CD1c-positive myeloid dendritic cell (primary cell): ENCODE data around the gene SHF.

ENCODE experiments used
- DNase-seq: peaks from one replicate; pipeline ENCODE4 v3.0.0-alpha.2; 2016; ENCODE audit errors: extremely low spot score

The SHF gene

GRCh38 chr15:45126535-45127158 lies 61.1 kb downstream of the SHF start:
- DNase-seq, result peak; percentile 63

- no peak for DNase-seq
Observed at GRCh38 chr15:45123397-45123796, 64.4 kb downstream of the SHF start.

GRCh38 chr15:45122719-45123118 lies 65.0 kb downstream of the SHF start:
- DNase-seq, result no peak

GRCh38 chr15:45121706-45122417 lies 65.9 kb downstream of the SHF start:
- peak; percentile 68 for DNase-seq

- DNase-seq, result no peak
Observed at GRCh38 chr15:45121020-45121419, 66.7 kb downstream of the SHF start.

DNA sequence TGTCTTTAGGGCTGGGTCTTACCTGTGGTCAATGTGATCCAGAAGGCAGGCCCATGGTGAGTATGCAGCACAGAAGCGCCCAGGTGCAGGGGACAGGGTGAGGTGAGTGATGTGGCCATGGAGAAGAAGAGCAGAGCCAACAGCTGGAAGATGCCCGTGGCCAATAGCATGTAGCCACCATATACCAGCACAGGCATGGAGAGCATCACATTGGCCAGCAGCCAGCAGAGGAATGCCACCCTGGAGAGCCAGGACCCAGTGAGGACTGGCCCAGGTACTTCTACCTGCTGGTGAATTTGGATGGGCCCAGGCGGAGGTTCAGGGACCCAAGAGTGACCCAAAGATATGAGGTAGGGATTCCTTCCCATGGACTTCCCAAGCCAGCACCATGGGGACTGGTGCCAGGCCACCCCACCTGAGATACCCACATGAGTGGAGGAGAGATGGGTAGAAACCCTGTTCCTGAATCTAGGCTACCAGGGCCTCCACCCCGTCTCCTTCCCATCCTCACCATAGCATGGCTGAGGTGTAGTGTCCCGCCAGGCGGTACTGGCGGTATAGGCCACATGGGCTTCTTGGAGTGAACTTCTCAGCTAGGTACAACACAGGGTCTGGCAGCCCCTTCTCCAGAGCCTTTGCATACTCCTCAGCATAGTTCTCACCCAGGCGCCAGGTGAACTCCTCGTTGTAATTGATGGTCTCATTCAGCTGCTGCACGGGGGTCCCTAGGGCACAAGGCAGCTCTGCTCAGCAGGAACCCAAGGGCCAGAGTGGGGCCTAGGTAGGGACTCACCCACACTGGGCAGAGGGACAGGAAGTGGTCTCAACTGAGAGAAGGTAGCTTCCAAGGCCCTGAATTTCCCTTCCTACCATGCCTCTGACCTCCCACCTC lies 67.4 kb downstream of the SHF start:
- DNase-seq, result no peak

DNA sequence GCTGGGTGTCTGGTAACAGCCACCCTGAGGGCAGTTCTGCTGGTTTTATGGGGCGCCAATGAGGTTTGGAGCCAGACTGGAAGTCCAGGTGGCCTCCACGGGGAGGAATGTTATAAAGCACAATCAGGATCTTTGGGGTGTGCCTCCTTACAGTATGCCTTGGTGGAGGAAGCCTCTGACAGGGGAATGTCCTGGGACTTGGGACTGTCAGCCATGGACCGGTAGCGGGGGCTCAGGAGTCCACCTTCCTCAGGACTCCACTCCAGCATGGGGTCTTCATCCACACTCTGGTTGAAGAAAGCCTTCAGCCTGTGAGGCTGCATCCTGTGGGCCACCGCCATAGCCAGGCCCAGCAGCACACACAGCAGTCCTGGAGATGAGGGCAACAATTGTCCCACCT lies 68.8 kb downstream of the SHF start:
- DNase-seq, result no peak

GRCh38 chr15:45118131-45118588 lies 69.6 kb downstream of the SHF start:
- peak; percentile 90 for DNase-seq

- DNase-seq, result no peak
Observed at GRCh38 chr15:45117308-45118130, 70.2 kb downstream of the SHF start.
